Parathyroid adenoma (tissue), 2 donors: ENCODE data around the gene PTPRA.

ENCODE experiments used
- H2AFZ ChIP-seq: fragments of 300-600 bp; sonication (generic); one replicate; pipeline ENCODE4 v1.7.0; 2017; ENCODE audit warnings: antibody characterized with exemption, mild to moderate bottlenecking
- H3K27ac ChIP-seq: fragments of 300-600 bp; sonication (generic); one replicate; pipeline ENCODE4 v1.7.0; 2017
- H3K27me3 ChIP-seq: fragments of 300-600 bp; sonication (generic); one replicate; pipeline ENCODE4 v1.7.0; 2017; ENCODE audit warnings: low read length; ENCODE audit not compliant: control insufficient read depth, insufficient read depth
- H3K36me3 ChIP-seq: fragments of 300-600 bp; sonication (generic); one replicate; pipeline ENCODE4 v1.7.0; 2017; ENCODE audit warnings: low read length; ENCODE audit not compliant: control insufficient read depth, insufficient read depth
- H3K4me1 ChIP-seq: fragments of 300-600 bp; sonication (generic); one replicate; pipeline ENCODE4 v1.7.0; 2017; ENCODE audit warnings: control low read depth
- H3K4me2 ChIP-seq: fragments of 300-600 bp; sonication (generic); one replicate; pipeline ENCODE4 v1.7.0; 2017; ENCODE audit warnings: low read length
- H3K4me3 ChIP-seq: fragments of 300-600 bp; sonication (generic); one replicate; pipeline ENCODE4 v1.7.0; 2017; ENCODE audit warnings: low read depth, low read length
- H3K79me2 ChIP-seq: fragments of 300-600 bp; sonication (generic); one replicate; pipeline ENCODE4 v1.7.0; 2017; ENCODE audit warnings: control low read depth
- H3K9ac ChIP-seq: fragments of 300-600 bp; sonication (generic); one replicate; pipeline ENCODE4 v1.7.0; 2017; ENCODE audit warnings: mild to moderate bottlenecking
- H3K9me3 ChIP-seq: fragments of 300-600 bp; sonication (generic); one replicate; pipeline ENCODE4 v1.7.0; 2017; ENCODE audit warnings: low read length; ENCODE audit not compliant: control insufficient read depth
- CTCF ChIP-seq: fragments of 300-600 bp; sonication (generic); IDR thresholded peaks from one replicate; pipeline ENCODE4 v1.7.0; 2017; ENCODE audit warnings: antibody characterized with exemption, mild to moderate bottlenecking
- donor health status: primary hyperparathyroidism.

PTPRA gene

GRCh38 chr20:2973574-2973973, 100.3 kb downstream of the PTPRA start:
- Histone ChIP-seq H3K4me1 (no peaks in the 10 kb centered on the region), H2AFZ (no peak overlapping the region), H3K27ac (no peak overlapping the region), H3K27me3 (no peaks in the 10 kb centered on the region), H3K9me3 (no peaks in the 10 kb centered on the region), H3K79me2 (peaks cover 3% of the 10 kb centered on the region), H3K4me3 (no peak overlapping the region), H3K4me2 (no peak overlapping the region), H3K36me3 (no peaks in the 10 kb centered on the region), H3K9ac (no peak overlapping the region)
- no peak for TF ChIP-seq CTCF

GRCh38 chr20:2978519-2978918, 105.2 kb downstream of the PTPRA start:
- H3K36me3 ChIP-seq, result no peaks in the 10 kb centered on the region
- H3K9ac ChIP-seq, result no peak overlapping the region
- H3K27ac ChIP-seq, result no peak overlapping the region
- no peaks in the 10 kb centered on the region for H3K9me3 ChIP-seq
- TF ChIP-seq CTCF, result no peak
- no peak overlapping the region for H2AFZ ChIP-seq
- no peaks in the 10 kb centered on the region for H3K27me3 ChIP-seq
- no peak overlapping the region for H3K4me2 ChIP-seq
- no peak overlapping the region for H3K4me3 ChIP-seq
- H3K79me2 ChIP-seq, result no peaks in the 10 kb centered on the region
- no peaks in the 10 kb centered on the region for H3K4me1 ChIP-seq

GRCh38 chr20:2981646-2982045, 108.4 kb downstream of the PTPRA start:
- H3K36me3 ChIP-seq, result no peaks in the 10 kb centered on the region
- no peak for TF ChIP-seq CTCF

GRCh38 chr20:2983508-2983907, 110.2 kb downstream of the PTPRA start:
- Histone ChIP-seq H3K9ac (no peak overlapping the region), H3K79me2 (no peaks in the 10 kb centered on the region), H3K27ac (no peak overlapping the region), H3K36me3 (no peaks in the 10 kb centered on the region), H3K4me3 (no peak overlapping the region), H3K9me3 (no peaks in the 10 kb centered on the region), H3K4me2 (no peak overlapping the region), H3K27me3 (no peaks in the 10 kb centered on the region), H2AFZ (no peak overlapping the region), H3K4me1 (peaks cover 2% of the 10 kb centered on the region)
- no peak for TF ChIP-seq CTCF

More at GRCh38 chr20:2981646-2982045, 108.4 kb downstream of the PTPRA start:
- Histone ChIP-seq H3K9ac (no peak overlapping the region), H3K4me3 (no peak overlapping the region), H2AFZ (no peak overlapping the region), H3K4me2 (no peak overlapping the region), H3K4me1 (peaks cover 2% of the 10 kb centered on the region), H3K79me2 (no peaks in the 10 kb centered on the region), H3K9me3 (no peaks in the 10 kb centered on the region), H3K27ac (no peak overlapping the region), H3K27me3 (no peaks in the 10 kb centered on the region)

- TF ChIP-seq CTCF, result no peak
- H3K36me3 ChIP-seq, result no peaks in the 10 kb centered on the region
- no peaks in the 10 kb centered on the region for H3K27me3 ChIP-seq
- no peak overlapping the region for H3K27ac ChIP-seq
- H3K4me3 ChIP-seq, result no peak overlapping the region
- H3K4me2 ChIP-seq, result no peak overlapping the region
- H3K9me3 ChIP-seq, result no peaks in the 10 kb centered on the region
- no peaks in the 10 kb centered on the region for H3K79me2 ChIP-seq
- peaks cover 2% of the 10 kb centered on the region for H3K4me1 ChIP-seq
- no peak overlapping the region for H2AFZ ChIP-seq
- no peak overlapping the region for H3K9ac ChIP-seq
Measured at GRCh38 chr20:2984028-2984501, 110.8 kb downstream of the PTPRA start.
